Activated CD8-positive, alpha-beta memory T cell treated with anti-CD3 and anti-CD28 coated beads, Interleukin-2, amount 50 U/mL, for 1 hour (primary cell): Measurements from ENCODE around the gene MAP3K3.

Experiments
- DNase-seq: peaks from one replicate; pipeline ENCODE4 v3.0.0-alpha.2; 2020; ENCODE audit errors: extremely low read depth

The MAP3K3 gene

GRCh38 chr17:63621684-63622573, at the start of gene MAP3K3:
MAP3K3 (plus strand) TSS chr17:63622417; CDS start chr17:63622760, 343 bp downstream.
- peak; percentile 97 for DNase-seq

DNA sequence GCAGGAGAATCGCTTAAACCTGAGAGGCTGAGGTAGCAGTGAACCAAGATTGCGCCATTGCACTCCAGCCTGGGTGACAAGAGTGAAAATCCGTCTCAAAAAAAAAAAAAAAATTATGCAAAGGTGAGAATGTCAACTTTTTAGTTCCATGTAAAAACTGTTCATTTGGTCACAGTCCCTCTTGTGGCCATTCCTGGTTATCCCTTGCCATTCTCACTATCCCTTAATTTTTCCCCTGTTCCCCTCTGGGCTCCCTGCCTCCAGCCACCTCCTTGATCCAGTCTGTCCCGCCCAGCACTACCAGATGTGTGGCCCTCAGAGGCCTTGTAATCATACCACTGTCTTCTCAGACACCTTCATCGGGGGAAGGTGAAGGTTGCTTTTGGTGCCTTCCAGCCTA, 48.6 kb upstream of the MAP3K3 start:
- no peak for DNase-seq

GRCh38 chr17:63578027-63578768, 44.0 kb upstream of the MAP3K3 start:
- DNase-seq, result no peak

- DNase-seq, result no peak
Observed at GRCh38 chr17:63578769-63579111, 43.5 kb upstream of the MAP3K3 start.

DNA sequence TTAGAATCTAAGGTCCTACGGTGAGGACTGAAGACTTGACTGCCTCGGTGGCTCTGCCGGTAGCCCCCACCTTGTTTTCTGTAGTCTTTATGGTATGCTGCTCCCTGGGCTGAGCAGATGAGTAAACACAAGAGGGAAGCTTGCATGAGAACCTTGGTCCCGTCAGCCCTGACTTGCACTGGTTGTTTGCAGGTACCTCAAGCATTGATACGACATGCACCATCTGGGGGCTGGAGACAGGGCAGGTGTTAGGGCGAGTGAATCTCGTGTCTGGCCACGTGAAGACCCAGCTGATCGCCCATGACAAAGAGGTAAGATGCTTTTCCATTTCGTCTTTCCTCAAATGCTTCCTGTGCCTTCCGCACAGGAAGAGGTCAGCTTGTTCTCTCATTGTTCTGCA, 42.6 kb upstream of the MAP3K3 start:
- no peak for DNase-seq

DNA sequence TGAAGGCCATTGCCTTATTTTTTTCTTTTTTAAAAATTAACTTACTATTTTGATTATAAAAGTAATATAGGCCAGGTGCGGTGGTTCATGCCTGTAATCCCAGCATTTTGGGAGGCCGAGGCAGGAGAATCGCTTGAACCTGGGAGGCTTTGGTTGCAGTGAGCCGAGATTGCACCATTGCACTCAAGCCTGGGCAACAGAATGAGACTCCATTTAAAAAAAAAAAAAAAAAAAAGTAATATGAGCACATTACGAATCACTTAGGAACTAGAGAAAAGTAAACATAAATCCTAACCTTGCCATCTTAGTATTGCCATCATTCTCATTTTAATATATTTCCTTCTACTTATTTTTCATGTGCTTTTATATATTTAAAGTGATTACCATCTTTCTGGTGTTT, 34.4 kb upstream of the MAP3K3 start:
- DNase-seq, result no peak

- no peak for DNase-seq
Observed at GRCh38 chr17:63588797-63589196, 33.4 kb upstream of the MAP3K3 start.

DNA sequence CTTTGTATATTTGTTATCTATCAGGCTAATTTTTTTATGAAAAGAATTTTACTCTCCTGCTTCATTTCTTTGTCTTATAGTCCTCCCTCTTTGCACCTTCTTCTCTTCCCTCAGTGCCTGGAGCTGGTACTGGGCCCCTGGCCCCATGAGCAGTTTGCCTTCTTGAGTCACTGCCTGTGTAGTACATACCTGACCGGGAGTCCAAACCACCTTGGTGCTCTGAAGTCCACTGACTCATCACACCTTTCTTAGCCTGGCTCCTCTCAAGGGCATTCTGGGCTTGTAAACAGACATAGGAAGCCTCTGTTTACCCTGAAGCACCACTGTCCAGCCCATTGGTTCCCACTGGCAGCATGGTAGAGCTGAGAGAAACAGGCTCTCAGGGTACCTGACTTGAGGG, 32.6 kb upstream of the MAP3K3 start:
- DNase-seq, result no peak

GRCh38 chr17:63592797-63593196, 29.4 kb upstream of the MAP3K3 start:
- no peak for DNase-seq

DNA sequence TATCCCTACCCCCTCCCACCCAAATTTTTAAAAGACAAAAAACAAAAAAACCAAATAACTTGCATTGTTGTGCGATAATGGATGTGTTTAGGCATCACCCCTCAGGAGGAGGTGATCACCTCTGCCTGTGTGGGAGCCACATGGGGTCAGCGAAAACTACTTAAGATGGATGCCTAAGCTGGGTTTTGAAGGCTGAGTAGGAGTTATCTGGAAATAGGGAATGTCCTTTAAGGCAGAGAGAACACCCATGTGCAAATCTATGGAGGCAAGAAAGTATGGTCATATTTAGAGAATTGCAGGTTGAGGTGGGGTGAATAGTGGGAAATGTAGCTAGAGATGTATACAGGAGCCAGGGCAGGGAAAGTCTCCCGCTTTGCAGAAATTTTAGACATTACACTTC, 27.1 kb upstream of the MAP3K3 start:
- no peak for DNase-seq

- no peak for DNase-seq
Observed at GRCh38 chr17:63596856-63597586, 25.2 kb upstream of the MAP3K3 start.

DNA sequence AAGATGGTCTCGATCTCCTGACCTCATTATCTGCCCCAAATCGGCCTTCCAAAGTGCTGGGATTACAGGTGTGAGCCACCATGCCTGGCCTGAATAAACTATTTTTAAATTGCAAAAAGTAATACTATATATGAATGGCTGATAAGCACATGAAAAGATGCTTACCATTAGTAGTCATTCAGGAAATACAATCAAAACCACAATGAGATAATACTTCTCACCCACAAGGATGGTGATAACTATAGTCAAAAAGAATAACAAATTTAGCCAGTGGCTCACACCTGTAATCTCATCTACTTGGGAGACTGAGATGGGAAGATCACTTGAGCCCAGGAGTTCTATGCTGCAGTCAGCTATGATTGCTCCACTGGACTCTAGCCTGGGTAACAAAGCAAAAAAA, 23.9 kb upstream of the MAP3K3 start:
- DNase-seq, result no peak

DNA sequence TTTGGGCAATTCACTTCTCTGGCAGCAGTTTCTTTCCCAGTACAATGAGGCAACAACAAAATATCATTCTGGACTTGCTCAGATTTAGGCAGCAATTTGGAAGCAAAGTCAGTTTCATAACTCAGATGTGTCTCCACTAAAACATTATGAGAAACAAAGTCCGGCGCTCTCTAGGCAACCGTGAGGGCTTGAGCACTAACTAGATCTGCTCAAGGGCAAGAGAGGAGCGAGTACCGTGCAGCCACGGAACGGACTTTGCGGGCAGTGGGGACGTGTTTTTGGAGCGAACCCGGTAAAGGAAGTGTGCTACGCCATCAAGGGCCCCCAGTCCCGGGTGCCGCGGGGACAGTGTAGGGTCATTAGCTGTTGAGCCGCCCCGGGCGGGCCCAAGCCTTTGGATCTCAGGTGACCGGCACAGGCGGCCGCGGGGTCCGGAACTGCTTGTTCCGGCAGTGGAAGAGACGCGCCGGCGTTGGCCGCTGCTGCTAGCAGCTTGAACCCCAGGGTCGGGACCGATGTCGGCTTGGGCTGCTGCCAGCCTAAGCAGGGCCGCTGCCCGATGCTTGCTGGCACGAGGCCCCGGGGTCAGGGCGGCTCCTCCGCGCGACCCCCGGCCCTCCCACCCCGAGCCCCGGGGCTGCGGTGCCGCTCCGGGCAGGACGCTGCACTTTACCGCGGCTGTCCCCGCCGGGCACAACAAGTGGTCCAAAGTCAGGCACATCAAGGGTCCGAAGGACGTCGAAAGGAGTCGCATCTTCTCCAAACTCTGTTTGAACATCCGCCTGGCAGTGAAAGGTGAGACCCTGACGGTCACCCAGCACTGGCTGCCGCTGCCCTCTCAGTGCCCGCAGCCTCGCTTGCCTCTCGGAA, 21.4 kb upstream of the MAP3K3 start, which contains the start of gene TACO1:
Gene TACO1 (plus strand): TSS at position 327 of the 870 bp plus-strand sequence. CDS start 189 bp downstream, at position 516.
- DNase-seq, result peak; percentile 54

DNA sequence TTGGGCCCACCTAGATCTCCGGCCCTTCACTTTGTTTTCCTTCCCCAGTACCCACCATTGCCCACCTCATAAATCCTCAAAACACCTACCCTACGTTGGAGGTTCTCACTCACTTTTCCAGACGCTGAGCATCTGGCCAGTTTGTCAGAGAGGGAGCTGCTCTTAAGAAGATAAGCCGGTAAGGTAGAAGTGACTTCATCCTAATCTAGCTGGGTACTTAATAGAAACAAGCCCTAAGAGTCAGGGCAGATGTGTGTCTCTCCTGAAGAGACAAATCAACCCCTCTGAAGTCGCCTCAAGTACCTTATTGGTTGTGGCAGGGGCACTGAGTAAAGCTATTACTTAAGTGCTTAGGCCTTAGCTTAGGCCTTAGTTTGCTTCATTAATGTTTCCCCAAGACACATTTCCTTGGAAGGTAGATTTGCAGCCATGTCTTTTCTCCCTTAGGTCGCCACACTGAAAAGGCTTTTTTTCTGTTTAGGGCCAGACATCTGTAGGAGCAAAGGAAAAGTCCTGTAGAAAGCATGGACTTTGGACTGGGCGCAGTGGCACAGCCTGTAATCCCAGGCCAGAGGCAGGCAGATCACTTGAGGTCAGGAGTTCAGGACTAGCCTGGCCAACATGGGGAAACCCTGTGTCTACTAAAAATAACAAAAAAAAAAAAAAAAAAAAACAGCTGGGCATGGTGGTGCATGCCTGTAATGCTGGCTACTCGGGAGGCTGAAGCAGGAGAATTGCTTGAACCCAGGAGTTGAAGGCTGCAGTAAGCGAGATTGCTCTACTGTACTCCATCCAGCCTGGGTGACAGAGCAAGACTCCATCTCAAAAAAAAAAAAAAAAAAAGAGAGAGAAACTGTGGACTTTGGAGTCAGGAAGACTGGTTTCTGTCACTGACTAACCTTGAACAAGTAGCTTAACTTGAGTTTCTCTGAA, 20.5 kb upstream of the MAP3K3 start:
- DNase-seq, result no peak

DNA sequence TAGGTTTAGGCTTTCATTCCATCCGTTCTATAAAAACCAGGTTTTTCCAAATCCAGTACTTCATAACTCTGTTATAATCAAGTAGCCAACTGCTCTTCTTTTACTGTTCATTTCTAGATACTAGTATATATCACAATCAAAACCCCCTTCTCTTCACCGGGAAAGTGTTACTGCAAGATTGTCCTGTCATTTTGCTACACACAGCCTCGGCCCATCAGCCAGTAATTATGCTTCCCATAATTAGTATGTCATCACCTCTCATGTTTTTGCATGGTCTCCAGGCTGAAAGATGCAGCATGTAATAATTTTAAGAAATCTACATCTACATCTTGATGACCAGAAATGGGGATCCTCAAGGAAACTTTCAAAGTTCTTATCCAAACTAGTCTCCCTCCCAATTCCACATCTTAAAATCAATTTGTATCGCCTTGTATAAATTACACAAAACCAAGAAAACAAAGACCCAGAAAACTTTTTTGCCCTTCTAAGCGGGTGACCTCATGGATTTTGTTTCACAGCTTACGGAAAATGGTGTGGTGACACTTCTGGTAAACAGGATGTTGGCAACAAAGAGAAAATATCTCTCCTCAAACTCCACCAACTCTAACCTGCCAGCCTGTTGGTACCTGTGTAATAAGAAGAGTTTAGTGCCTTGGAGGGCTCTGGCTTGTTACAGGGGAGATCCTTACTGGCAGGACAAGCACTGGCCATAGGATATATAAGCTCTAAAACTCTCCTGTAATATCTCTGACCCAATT, 12.2 kb upstream of the MAP3K3 start:
- DNase-seq, result no peak

GRCh38 chr17:63610854-63611253, 11.4 kb upstream of the MAP3K3 start:
- no peak for DNase-seq

DNA sequence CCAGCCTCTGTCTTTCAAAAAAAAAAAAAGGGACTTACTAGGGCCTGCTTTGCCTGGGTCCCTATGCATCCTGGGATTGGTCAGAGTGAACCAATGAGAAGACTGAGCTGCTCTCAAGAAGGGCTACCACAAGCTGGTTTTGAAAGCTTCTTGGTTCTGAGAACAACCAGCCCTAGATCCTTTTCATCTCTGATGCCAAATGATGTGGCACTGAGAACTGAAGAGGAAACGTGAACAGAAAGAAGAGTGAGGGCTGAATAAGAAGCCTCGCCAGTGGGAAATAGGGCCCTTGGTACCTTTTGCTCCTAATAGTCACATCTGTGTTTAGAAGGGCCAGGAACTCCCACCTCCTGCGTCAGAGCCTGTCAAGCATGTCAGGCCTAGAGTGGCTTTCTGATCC, 10.9 kb upstream of the MAP3K3 start:
- DNase-seq, result no peak

- no peak for DNase-seq
Observed at GRCh38 chr17:63613663-63614062, 8.6 kb upstream of the MAP3K3 start.

DNA sequence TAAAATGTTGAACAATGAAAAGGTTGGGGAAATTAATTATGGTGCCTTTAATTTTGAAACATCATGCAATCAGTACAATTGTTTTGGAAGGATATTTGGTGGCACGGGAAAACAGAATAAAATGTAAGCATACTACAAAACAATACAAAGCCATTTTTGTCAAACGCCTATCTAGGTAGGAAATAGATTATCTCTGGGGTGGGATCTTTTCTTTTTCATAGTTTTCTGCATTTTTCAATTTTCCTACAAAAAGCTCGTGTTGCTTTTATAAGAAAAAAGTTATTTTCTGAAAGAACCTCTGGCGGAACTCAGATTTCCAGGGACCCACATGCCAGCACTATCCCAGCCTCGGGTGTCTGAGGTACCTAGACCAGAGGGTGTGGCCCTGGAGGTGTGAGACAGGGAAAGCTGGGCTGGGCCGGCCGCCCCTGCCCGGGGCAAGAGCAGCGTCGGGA, 961 bp upstream of the MAP3K3 start:
- DNase-seq, result no peak
